Subcutaneous abdominal adipose tissue (tissue), 5 donors: ENCODE results near the gene TXNL1.

Source experiments
- H3K27ac ChIP-seq: one replicate; pipeline ENCODE4 v1.7.0; 2013; ENCODE audit warnings: low read depth, mild to moderate bottlenecking, inconsistent platforms, low read length, moderate library complexity
- H3K27me3 ChIP-seq, 5 donors: one replicate each; pipeline ENCODE4 v1.7.0; 2013; ENCODE audit warnings: low read length in 5 of 5, inconsistent platforms in 1 of 5; ENCODE audit not compliant: control insufficient read depth in 5 of 5, insufficient read depth in 4 of 5
- H3K36me3 ChIP-seq, 5 donors: one replicate each; pipeline ENCODE4 v1.7.0; 2013; ENCODE audit warnings: low read length in 5 of 5; ENCODE audit not compliant: control insufficient read depth in 5 of 5, insufficient read depth in 5 of 5
- H3K4me1 ChIP-seq, 5 donors: one replicate each; pipeline ENCODE4 v1.7.0; 2013; ENCODE audit warnings: low read length in 5 of 5, mild to moderate bottlenecking in 3 of 5, moderate library complexity in 1 of 5; ENCODE audit not compliant: control insufficient read depth in 5 of 5, insufficient read depth in 5 of 5
- H3K4me3 ChIP-seq, 5 donors: one replicate each; pipeline ENCODE4 v1.7.0; 2013; ENCODE audit warnings: low read length in 5 of 5, low read depth in 1 of 5
- H3K9ac ChIP-seq, 5 donors: one replicate each; pipeline ENCODE4 v1.7.0; 2013; ENCODE audit warnings: low read length in 5 of 5, mild to moderate bottlenecking in 4 of 5, moderate library complexity in 3 of 5
- H3K9me3 ChIP-seq, 5 donors: one replicate each; pipeline ENCODE4 v1.7.0; 2013; ENCODE audit warnings: low read length in 5 of 5; ENCODE audit not compliant: control insufficient read depth in 5 of 5
- donor health status: healthy.
- donor health status: healthy.
- donor health status: healthy.
- donor health status: healthy.
- donor health status: healthy.

Gene TXNL1

GRCh38 chr18:56563568-56563967, 74.8 kb downstream of the TXNL1 start:
- Histone ChIP-seq H3K36me3 (no peaks in the 10 kb centered on the region), H3K9ac (no peak overlapping the region), H3K27me3 (no peaks in the 10 kb centered on the region), H3K4me3 (no peak overlapping the region), H3K4me1 (peaks cover 0 to 19% (median 10%) of the 10 kb centered on the region in 5 donors), H3K9me3 (no peaks in the 10 kb centered on the region), H3K27ac (no peak overlapping the region)

- Histone ChIP-seq H3K4me3 (no peak overlapping the region), H3K27ac (no peak overlapping the region), H3K27me3 (no peaks in the 10 kb centered on the region), H3K9me3 (no peaks in the 10 kb centered on the region), H3K4me1 (peaks cover 0 to 19% (median 10%) of the 10 kb centered on the region in 5 donors), H3K36me3 (no peaks in the 10 kb centered on the region), H3K9ac (no peak overlapping the region)
Measured at GRCh38 chr18:56562479-56562878, 75.9 kb downstream of the TXNL1 start.

DNA sequence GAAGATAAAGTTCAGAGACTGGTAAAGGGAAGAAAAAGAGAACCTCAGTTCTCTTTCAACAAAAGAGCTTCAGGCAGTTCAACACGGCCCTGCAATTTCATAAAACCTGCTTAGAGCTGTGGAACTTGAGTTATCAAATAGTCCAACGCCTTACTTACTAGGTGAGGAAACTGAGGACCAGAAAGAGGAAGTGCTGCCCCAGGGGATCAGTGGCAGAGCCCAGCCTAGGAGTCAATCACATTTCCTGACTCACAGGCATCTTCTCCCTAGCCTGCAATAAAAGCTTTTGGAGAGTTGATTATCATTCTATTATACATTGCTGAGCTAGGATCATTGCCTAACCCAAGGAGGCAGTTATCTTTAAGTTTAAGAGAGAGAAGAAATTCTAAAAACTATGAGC, 77.4 kb downstream of the TXNL1 start:
- H3K9me3 ChIP-seq, result no peaks in the 10 kb centered on the region
- H3K4me3 ChIP-seq, result no peak overlapping the region
- H3K27me3 ChIP-seq, result no peaks in the 10 kb centered on the region
- H3K36me3 ChIP-seq, result no peaks in the 10 kb centered on the region
- no peak overlapping the region for H3K27ac ChIP-seq
- no peak overlapping the region for H3K9ac ChIP-seq
- peaks cover 0 to 18% (median 10%) of the 10 kb centered on the region in 5 donors for H3K4me1 ChIP-seq

DNA sequence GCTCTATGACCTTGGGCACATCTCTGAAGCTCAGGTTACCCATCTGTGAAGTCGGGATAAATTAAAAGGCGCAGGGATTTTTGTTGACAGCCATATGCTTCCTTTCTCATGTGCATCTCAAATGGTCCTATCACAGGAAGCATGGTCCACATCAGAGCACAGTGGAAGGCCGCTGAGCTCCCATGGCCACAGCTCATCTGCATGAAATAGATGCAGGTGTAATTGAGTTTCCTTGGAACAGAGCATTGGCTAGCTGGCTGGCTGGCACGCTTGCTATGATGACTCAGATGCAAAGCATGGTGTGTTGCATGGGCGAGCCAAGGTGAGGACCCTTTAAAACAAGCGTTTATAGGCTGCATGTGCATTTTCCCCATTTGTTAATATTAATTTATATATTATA, 79.3 kb downstream of the TXNL1 start:
- H3K9ac ChIP-seq, result no peak overlapping the region
- H3K36me3 ChIP-seq, result no peaks in the 10 kb centered on the region
- H3K27me3 ChIP-seq, result no peaks in the 10 kb centered on the region

DNA sequence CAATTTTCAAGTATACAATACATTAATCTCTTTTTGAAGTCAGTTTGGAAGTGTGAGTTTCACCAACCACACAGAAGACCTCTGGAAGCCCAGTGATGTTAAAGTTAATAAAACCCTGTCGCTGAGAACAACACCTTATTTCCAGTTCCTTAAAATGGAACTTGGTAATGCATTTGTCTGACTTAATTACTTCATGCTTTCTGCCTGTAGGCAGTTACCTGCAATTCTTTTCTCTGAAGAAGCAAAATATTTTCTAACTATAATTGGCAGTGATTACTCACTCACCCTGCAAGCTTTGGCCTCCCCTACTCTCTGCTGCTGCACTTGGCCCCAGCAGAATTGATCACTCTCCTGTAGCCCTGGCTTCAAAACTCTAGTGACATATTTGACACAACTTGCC, 81.5 kb downstream of the TXNL1 start:
- Histone ChIP-seq H3K36me3 (no peaks in the 10 kb centered on the region), H3K9ac (no peak overlapping the region), H3K27ac (no peak overlapping the region), H3K4me1 (no peaks in the 10 kb centered on the region), H3K9me3 (no peaks in the 10 kb centered on the region), H3K27me3 (no peaks in the 10 kb centered on the region), H3K4me3 (no peak overlapping the region)

More for the DNA sequence above, 79.3 kb downstream of the TXNL1 start:
- Histone ChIP-seq H3K9me3 (no peaks in the 10 kb centered on the region), H3K4me3 (no peak overlapping the region), H3K4me1 (peaks cover 0 to 6% (median 0%) of the 10 kb centered on the region in 5 donors), H3K27ac (no peak overlapping the region)

GRCh38 chr18:56550121-56550520, 88.3 kb downstream of the TXNL1 start:
- Histone ChIP-seq H3K4me1 (no peaks in the 10 kb centered on the region), H3K9ac (no peak overlapping the region), H3K27me3 (no peaks in the 10 kb centered on the region), H3K4me3 (no peak overlapping the region), H3K27ac (no peak overlapping the region), H3K9me3 (peaks cover 0 to 3% (median 0%) of the 10 kb centered on the region in 5 donors), H3K36me3 (no peaks in the 10 kb centered on the region)
